NCI-H1930 (cell line): ENCODE results near the gene PRKAG1.
"Not testable (repeated sequence)": the region's sequence is repeated elsewhere in the genome, so short reads cannot be mapped to it uniquely, and the experiment has no call there.

Experiments
- DNase-seq, 2 experiments: peaks; one replicate each; lab custom pipeline; 2025; lab: John Stamatoyannopoulos, UW

Gene PRKAG1

DNA sequence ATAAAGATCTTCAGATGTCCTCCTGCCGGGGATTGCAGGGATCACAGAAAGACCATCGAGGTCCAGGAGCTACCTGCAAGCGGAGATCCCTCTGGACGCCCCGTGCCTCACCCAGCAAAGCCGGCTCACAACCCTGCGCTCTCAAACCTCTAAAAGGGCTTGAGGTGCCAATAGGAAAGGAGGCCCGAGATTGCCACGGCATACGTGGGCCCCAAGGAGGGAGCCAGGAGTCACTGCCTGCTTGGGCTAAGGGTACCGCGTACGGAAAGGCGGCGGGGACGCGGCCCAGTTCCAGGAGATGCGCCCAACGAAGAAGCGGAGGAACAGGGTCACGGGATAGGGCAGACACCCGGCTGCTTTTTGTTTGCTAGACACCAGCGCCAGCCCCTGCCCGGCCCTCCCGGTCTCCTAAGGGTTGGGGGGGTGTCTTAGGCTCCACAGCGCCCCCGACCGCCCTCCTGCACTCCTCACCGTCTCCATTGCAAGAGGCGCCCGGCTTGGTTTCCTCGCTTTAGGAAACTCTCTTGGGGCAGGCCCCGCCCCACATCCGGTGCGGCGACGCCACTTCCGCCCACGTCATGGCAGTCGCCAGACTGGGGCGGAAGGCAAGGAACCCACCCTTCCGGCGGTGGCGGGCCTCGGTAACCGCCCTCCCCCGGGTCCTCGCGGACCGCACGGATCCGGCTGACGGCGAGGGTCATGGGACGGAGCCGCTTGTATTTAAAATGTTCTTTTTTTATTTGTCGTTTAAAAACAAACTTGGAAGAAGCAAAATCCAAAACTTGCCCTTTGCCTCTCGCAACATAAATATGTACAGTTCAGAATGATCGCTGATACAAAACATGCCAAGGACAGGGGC is at the start of gene PRKAG1:
Gene PRKAG1 (minus strand): TSS at position 516 of the 859 bp plus-strand sequence. CDS start 36 bp downstream, at position 480.
- DNase-seq: peak; percentile 92 to 94

DNA sequence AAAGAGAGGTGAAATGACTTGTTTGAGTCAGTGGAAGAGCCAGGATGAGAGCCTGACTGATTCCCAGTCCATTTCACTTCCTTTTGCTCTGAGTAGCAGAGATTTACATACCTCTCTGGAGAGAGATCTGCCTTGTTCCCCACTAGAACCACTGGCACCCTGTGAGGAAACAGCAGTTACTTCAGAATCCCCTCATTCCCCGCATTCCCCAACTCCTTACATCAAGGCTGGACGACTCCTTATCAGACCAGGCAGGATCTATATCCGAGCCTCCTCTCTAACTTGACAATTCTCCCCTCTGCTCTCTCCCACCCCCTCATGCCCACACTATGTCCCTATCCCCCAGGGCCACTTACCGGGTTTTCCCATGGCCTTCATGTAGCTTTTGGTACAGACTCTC is 47.5 kb upstream of the PRKAG1 start:
- DNase-seq: no peak

DNA sequence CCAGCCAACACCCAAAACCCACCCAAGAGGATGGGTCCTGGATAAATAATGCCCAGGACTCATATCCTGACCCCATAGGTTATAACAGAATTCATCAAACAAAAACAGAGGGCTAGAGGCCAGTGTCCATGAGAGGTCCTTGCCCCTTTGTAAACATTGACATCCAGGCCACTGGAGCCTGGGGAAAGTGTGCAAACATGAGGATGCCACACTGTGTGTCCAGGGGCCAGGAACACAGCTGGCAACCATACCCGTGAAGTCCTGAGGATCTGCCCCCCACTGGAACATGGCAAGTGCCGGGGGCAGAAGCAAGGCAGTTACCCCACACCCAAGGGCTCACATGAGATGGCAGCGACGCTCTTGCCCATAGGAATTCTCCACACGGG is 46.2 kb upstream of the PRKAG1 start:
- no peak for DNase-seq

DNA sequence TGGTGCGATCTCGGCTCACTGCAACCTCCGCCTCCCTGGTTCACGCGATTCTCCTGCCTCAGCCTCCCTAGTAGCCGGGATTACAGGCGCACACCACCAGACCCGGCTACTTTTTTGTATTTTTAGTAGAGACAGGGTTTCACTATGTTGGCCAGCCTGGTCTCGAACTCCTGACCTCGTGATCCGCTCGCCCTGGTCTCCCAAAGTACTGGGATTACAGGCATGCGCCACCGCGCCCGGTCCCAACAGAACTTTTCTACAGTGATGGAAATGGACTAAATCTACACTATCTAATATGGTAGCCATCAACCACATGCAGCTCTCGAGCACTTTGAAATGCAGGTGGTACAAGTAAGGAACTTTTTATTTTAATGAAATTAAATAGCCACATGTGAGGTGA is 43.3 kb upstream of the PRKAG1 start:
- not testable (repeated sequence) for DNase-seq

DNA sequence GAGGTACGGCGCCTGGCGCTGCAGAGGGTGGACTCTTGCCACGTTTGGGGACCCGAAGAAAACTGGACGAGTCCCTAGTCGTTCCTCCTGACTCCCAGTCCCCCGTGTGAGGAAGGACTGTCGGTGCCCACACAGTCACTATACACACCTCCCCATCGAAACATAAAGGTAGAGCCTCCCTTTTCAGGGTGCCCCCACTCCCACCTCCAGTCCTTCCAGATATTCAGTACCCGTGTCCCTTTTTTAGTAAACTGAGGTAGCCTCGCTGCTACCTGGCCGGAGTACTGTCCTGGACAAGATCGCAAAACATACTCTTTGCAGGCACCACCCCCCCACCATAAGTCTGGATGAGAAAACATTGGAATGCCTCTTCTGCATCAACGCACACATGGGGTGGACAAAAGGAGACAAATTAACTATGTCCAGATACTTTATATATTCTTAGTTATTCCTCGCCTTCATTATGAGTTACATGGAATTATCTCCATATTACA is 42.6 kb upstream of the PRKAG1 start:
- no peak for DNase-seq

DNA sequence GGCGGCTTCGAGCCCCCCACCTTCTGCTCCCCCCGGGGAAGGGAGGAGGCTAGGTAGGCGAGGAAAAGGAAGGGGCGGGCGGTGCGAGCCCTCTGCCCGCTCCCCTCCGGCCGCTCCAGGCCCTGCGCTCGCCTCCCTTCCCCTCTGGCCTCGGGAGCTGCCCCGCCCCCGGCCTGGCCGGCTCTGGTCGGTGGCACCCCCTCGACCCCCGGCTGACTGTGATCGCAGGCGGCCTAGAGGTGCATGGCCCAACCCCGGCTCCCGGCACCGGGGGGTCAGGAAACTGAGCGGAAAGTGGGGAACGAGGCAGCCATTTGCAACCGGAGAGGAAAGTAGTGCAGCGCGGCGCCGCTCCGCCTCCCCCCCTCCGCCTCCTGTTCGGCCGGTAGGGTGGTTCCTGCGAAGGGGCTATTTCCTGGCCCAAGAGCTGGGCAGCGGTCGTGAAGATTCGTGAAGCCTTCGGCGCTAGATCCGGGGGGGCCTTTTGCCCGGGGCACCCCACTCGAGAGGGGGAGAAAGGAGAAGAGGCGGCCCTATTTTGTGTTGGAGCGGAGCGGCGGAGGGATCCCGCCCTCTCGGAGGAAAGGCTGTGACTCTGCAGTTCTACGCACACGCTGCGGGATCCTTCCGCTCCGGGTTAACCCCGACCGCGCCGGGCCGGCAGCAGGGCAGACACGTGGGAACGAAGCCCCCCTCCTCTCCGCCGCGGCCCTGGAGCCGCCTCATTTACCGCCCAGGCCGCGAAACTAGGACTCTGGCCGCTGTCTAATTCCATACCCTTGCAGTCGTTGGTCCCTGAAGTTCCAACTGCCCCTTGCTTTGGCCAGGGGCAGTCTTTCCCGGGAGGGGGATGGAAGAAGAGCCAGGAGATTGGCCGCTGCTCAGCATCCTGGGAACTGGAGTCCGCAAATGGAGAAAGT is 41.9 kb upstream of the PRKAG1 start, which contains the start of gene KMT2D:
Gene KMT2D (minus strand): TSS at position 558 of the 920 bp plus-strand sequence. CDS start 5,470 bp downstream, outside the sequence.
- DNase-seq: peak; percentile 80 to 90

DNA sequence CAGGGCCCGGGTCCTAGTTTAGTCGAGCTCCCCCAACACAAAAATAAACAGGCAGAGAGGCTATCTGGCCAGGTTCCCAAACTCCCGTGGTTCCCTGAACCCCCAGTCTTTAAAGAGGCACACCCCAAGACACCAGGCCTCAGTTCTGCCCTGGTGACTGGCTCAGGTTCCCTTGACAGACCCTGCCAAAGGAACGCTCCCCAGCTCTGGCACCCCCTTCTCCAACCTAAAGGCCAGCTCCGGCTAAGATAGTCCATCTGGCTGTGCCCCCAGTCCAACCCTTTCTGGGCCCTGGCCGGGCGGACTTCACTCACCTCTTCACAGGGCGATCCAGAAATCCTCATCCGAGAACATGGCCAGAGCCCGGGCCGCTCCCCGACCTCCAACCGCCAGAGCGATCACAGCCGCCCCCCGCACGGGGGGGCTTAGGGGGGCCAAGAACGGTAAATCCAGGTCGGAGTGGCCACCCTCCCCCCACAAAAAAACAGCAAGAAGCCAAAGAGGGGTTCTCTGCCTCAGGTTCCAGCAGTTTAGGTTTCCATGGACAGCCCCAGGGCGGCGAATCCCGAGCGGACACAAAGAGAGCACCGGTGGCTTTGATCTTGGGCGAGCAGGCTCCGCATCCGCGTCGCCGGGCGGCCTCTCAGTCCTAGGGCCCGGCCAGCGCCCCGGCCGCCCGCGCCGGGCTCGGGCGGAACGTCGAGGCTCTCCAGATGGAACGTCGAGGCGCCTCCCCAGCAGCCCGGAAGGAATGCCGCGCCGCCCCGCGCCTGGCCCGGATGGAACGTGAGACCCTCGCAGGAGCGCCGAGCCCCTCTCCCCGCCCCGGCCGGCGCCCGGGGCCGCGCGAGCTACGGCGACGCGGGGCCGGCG is 41.0 kb upstream of the PRKAG1 start:
- DNase-seq: no peak

DNA sequence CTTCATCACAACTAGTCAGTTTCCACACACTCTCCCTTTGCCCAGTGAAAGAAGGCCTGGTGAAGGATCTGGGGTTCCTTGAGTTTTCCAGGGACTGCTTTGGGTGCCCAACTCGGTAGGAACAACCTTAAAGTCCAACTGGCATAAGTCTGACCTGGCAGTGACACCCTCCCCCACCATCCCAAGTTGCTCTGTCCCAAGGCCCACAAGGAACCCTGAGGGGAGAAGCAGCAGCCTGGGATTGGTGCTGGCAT is 40.4 kb upstream of the PRKAG1 start:
- DNase-seq: no peak

DNA sequence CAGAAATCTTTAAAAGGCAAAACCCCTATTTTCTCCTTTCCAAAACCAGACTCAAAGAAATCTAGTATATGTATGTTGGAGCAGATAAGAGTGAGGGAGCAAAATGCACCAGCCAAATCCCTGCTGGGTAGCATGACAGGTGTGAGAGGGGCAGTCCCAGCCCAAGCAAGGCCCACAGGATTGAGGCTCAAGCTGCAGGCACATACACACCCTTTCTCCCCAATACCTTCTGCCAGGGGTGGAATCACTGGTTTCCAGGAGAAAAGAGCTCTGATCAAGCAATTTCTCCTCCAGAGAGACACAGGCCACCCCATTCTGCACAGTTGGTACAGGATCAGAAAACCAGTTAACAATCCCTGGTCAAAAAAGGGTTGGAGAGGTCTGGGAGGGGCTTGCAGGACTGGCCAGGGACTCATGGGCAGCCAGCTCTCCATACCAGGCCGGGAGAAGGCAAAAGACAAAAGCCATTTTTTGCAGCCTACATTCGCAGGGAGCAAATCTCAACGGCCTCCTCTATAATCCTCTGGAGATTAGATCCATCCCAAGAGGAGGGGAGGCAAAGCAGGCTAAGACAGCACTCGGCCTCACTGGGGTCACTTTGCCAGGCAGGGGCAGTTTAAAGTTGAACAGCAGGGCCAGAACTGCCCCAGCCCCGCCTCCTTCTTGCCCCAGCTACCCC is 39.9 kb upstream of the PRKAG1 start:
- no peak for DNase-seq

DNA sequence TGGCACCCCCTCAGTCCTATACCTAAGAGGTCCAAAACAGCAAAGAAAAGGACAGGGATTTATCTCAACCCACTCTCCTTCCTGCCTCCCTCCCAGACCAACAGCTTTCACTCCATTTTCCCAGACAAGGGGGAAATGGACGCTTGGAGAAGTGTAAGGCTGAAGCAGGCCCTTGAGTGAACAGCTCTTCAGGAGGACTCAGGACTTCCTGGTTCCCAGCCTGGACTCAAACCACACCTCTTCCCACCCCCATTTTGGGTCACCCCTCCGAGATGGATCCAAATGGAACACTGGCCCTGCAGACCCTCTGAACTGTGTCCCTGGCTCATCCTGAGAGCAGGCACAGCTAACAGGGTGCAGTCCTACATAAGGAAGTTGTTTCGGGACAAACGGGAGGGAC is 39.3 kb upstream of the PRKAG1 start:
- DNase-seq: no peak

DNA sequence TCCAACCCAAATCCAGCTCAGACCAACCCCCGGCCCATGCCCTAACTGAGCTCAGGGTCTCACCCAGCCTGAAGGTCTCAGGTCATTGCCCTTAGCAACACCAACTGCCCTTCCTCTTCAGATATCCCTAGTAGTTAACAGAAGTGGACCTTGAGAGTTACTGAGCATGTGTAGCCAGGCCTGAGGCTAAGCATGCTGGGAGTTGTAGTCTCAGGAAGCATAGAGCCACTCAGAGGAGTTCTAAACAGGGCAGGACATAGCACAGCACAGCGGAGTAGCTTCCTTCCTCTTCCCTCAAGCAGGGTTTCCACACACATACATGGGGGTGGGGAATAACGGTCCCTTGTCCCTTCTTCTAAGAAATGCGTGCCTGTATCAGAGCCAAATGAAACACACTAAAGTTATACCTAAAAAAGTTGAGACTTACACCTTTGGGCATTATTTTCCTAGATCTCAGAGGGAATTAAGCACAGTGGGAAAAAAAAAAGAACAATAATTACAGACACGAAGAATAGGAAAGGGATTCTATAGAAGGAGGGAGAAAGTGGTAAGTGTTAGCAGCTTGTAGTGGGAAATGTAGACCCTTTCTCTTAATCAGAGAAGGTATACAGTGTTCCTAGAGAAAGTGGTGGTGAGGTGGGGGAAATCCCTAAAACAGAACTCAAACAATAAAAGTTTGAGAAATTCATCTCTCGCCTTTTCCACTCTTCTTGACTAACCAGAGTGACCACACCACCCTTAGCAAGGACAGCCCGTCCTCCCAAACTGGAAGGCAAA is 37.6 kb upstream of the PRKAG1 start:
- peak in 1 of 2 experiments; percentile 20 for DNase-seq

DNA sequence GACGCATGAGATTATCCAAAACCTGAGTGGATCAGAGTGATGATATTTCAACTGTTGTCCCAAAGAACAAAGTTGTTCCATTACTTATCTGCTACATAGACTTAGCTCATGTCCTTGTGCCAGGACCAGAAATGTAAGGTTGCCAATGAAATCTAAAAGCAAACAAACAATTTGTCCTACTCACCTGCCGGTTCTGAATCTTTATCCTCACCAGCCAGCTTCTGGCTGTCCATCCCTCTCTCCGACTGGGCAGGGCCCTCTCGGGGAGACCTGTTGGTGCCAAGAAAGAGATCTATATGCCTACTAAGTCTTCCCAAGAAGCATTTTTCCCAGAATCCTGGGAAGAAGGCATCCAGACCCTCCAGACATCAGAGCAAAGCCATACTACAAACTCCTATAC is 36.5 kb upstream of the PRKAG1 start:
- no peak for DNase-seq

DNA sequence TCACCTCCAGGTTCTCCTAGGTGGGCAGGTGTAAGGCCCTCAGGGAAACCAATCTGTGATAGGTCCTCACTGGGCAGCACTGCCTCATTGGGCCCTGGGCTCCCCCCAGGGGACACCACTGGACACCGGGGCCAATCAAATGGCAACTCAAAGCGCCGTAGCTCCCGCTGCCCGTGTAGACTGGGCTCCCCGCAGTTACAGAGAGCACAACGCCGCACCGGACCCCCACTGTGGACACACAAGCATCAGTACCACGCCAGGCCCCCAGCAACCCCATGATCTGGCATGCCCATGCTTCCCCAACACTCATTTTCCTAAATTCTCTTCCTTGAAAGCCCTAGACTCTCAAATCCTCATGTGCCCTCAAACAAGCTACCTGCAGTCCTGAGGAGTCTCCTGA is 35.9 kb upstream of the PRKAG1 start:
- no peak for DNase-seq

DNA sequence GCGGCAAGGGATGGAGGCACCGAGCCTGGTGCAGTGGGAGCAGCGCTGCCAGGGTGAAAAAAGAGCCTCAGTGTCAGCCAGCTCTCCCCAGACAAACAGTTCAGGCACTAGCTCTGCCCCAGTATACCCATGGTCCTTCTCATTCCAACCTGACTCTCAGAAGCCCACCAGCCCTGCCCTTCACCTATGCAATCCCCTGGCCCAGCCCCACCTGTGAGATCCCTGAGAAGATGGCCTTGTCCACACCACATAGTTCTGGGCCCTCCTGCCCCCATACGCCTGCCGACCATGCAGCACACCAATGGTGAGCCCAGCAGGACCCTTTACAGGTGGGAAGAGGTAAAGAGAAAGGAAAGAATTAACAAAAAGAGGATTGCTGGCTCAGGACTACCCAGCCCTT is 35.5 kb upstream of the PRKAG1 start:
- DNase-seq: no peak

DNA sequence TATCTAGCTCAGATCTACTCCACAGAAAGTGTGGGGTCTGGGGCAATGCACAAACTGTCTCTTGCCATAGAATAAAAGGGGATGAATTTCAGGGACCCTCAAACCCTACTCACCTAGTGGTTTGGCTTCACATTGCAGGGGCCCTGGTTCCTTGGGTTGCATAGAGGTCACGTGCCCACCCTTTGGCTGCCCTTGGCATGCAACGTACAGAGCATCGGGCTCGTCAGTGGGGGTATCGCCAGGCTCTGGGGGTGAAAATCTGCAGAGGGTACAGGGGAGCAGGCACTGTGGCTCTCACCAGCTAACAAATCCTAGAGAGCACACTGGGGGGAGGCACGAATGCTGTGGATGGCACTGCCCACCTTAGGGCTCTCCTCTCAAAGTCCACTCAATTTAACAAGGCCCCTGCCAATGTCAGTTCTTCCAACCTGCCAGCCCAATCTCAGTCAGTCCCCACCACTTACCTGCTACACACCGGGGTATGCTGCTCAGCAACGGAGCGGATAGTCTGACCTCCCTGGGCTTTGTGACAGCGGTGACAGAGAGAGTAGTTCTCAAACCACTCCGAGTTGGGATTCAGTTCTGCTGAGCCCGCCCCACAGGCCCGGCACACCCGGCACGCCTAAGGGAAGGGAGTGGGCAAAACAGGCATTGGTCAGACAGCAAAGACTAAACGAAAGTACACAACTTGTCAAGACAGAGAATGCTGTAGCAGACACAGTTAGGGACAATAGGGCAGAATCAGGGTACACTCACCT is 34.1 kb upstream of the PRKAG1 start:
- DNase-seq: no peak

DNA sequence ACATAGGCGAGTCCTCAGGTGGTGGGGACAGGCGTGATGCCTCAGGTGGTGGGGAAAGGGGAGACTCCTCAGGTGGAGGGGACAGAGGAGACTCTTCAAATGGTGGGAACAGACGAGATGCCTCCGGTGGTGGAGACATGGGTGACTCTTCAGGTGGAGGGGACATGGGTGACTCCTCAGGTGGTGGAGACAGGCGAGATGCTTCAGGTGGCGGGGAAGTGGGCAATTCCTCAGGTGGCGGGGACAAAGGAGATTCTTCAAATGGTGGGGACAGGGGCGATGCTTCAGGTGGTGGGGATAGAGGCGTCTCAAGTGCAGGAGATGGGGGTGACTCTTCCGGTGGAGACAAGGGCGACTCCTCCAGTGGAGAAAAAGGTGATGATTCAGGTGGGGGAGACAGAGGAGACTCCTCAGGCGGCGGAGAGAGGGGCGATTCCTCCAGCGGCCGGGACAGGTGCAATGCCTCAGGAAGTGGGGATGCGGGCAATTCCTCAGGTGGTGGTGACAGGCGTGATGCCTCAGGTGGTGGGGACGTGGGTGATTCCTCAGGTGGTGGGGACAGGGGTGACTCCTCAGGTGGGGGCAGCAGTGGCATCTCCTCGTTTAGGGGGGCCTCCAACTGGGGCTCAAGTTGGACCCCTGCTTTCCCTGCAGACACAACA is 33.3 kb upstream of the PRKAG1 start:
- DNase-seq: no peak

DNA sequence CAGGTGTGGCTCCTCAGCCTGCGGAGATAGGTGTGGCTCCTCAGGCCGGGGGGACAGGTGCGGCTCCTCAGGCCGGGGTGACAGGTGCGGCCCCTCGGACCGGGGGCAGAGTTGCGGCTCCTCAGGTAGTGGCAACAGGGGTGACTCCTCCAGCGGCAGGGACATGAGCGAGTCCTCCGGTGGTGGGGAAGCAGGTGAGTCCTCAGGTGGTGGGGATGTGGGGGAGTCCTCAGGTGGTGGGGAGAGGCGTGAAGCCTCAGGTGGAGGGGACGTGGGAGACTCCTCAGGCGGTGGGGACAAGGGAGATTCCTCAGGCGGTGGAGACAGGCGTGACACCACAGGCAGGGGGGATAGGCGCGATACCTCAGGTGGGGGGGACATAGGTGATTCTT is 32.8 kb upstream of the PRKAG1 start:
- no peak for DNase-seq

DNA sequence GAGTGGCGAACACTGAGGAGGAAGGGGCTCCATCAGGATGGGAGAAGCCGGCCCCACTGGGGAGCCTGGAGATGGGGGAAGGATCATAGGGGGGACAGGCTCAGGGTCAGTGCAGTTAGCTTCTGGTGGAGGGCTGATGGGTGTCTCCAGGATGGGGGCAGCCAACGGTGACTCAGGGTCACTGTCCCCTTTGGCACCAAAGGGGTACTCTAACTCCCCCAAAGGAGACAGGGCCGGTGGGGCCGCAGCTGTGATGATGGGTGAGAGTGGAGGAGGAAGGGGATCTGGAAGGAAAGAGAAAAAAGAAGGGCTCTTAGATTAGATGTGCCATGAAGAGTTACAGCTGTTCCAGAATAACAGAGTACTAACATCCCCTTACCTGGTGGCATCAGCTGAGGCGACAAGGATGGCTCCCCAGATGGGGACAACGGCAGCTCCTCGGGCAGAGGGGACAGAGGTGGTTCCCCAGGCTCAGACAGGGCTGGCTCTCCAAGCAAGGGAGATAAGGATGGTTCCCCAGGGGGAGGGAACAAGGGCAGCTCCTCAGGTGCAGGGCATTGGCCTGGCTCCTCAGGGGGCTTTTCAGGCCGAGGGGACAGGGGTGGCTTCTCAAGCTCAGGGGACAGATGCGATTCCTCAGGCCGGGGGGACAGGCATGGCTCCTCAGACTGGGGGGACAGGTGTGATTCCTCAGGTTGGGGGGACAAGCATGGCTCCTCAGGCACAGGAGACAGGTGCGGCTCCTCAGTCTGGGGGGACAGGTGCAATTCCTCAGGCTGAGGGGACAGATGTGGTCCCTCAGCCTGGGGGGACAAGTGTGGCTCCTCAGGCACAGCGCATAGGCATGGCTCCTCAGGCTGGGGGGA is 32.2 kb upstream of the PRKAG1 start:
- no peak for DNase-seq
